ENCODE data around the gene TMEM250. TPM values are rescaled to one million over a fixed set of nuclear protein-coding genes. Genes with fewer than 3 reads are reported as not detected.
A peak's percentile ranks its signal among the peaks of the same experiment; 100 is the strongest.

TMEM250 gene
- polyA plus RNA-seq, 1 of the 3 experiments (the other 2 are of a cell fraction), result 25.9 TPM

DNA sequence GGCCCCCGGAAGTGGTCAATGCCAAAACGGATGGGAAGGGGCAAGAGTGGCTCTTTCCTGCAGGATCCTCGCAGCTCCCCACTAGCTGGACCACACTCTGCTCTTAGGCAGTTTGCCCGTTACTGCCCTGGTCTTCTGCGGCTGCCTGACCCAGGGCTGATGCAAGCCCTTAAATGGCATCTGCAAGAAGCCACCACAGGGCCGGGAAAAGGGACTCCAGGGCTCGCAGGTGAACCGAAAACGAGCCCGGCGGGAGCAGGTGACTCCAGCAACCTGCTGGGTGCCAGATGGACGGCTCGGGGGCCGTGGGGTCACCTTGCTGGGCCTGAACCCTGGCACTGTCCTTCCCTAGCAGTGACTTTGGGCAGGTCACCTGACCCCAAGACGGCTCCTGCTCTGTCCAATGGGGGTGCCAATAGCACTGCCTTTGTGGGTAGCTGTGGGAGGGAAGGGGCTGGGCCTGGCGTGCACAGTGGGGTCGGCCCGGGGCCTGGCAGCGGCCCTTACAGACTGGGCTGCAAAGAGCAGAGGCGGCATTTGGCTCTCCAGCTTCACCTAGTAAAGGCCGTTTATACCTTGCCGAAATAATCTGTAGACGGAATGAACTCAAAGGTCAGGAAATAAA lies 1.3 kb downstream of the TMEM250 start:
- H3K27me3 ChIP-seq (ENCODE audit: insufficient read depth), result no peaks in the 10 kb centered on the region
- WGBS (ENCODE audit: low lambda C conversion rate), result 58% methylated on average over 22 of the region's 23 CpGs
- peak overlapping the region; percentile 92 for H3K4me2 ChIP-seq
- ChIA-PET POLR2A (interaction anchor here (1.1 kb wide), 1 partner anchor 124 kb away, joined by 5 read pairs; no protein-coding TSS in a partner anchor), CTCF (interaction anchor here (0.6 to 2.6 kb wide), 10 partner anchors 8 to 157 kb away, joined by 3 to 18 read pairs (median 5); partner anchors contain the start of genes NACC2 and UBAC1)
- no peak overlapping the region for H2AFZ ChIP-seq (ENCODE audit: low read depth)
- peaks cover 0 to 23% of the 10 kb centered on the region in 2 experiments for H3K36me3 ChIP-seq (replicated peaks in 1 of 2; ENCODE audit: control insufficient read depth in 1 of 2, insufficient read depth in 2 of 2, low read length in 1 of 2)
- TF ChIP-seq FOXJ3 (CRISPR knock-in tag; IDR thresholded peaks at IDR 0.05), result no peak
- TF ChIP-seq, protein P1, sequence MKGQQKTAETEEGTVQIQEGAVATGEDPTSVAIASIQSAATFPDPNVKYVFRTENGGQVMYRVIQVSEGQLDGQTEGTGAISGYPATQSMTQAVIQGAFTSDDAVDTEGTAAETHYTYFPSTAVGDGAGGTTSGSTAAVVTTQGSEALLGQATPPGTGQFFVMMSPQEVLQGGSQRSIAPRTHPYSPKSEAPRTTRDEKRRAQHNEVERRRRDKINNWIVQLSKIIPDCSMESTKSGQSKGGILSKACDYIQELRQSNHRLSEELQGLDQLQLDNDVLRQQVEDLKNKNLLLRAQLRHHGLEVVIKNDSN (IDR thresholded peaks at IDR 0.05; ENCODE audit: borderline replicate concordance, low read depth), result peak; percentile 59; the same call in 1 of the 2 replicates
- TF ChIP-seq TCF12 (IDR thresholded peaks at IDR 0.05), result no peak
- no peaks in the 10 kb centered on the region for H3K9me3 ChIP-seq
- DNase-seq, result peak; percentile 59
- no peaks in the 10 kb centered on the region for H4K20me1 ChIP-seq (ENCODE audit: insufficient read depth)
- peak overlapping the region; percentile 53 to 92 for H3K27ac ChIP-seq (ENCODE audit: low read depth in 2 of 2, low read length in 1 of 2)
- peaks cover 9% of the 10 kb centered on the region for H3F3A ChIP-seq (replicated peaks; ENCODE audit: insufficient read depth)
- peak overlapping the region; percentile 85 for H3K9ac ChIP-seq
- H3K79me2 ChIP-seq (ENCODE audit: insufficient read depth), result peaks cover 42% of the 10 kb centered on the region
- H3K9me2 ChIP-seq, result no peaks in the 10 kb centered on the region
- H3K4me1 ChIP-seq (ENCODE audit: control insufficient read depth in 1 of 2, insufficient read depth in 2 of 2, low read depth in 1 of 2, low read length in 1 of 2), result peaks cover 3 to 15% of the 10 kb centered on the region in 2 experiments; a peak in 1 of 4 replicates
- peak overlapping the region; percentile 82 to 83 for H3K4me3 ChIP-seq (ENCODE audit: low read depth in 2 of 2, low read length in 1 of 2)

DNA sequence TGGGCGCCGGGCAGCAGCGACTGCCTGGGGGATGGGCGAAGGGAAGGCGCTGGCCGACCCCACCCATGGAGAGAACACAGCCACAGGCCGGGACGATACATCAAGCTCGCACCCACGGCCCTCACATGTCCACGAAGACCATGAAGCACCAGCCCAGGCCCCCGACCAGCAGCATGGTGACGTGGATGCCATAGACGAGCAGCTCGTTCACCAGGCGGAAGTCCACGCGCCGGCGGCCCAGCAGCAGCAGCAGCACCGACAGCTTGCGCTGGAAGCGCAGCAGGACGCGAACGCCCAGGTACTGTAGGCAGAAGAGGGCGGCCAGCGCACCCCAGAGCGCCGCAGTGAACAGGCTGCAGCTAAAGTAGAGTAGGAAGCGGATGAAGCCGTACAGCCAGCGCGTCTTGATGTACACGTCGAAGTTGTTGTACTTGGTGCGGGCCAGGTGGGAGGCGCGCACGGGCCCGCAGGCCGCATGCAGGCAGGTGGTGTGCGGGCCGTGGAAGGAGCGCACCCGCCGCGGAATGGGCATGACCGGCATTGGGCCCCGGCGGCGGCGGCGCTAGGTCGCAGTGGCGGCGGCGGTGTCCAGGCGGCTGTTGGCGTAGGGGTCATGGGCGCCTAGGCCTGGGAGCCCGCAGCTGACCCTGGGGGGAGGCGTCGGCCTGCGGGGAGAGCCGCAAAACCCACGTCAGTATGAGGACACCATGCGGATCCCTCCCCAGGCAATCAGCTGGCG lies 2.1 kb downstream of the TMEM250 start:
- Histone ChIP-seq H3K4me3 (ENCODE audit: low read depth in 2 of 2, low read length in 1 of 2) (no peak overlapping the region), H2AFZ (ENCODE audit: low read depth) (no peak overlapping the region), H3K9ac (no peak overlapping the region), H3K79me2 (ENCODE audit: insufficient read depth) (peaks cover 42% of the 10 kb centered on the region), H3K4me1 (ENCODE audit: control insufficient read depth in 1 of 2, insufficient read depth in 2 of 2, low read depth in 1 of 2, low read length in 1 of 2) (peaks cover 3 to 15% of the 10 kb centered on the region in 2 experiments; a peak in 1 of 4 replicates), H3K4me2 (peak overlapping the region; percentile 92; the same call in 1 of the 2 replicates), H3K9me2 (no peaks in the 10 kb centered on the region), H3K27ac (ENCODE audit: low read depth in 2 of 2, low read length in 1 of 2) (no peak overlapping the region; a peak in 1 of 4 replicates), H4K20me1 (ENCODE audit: insufficient read depth) (no peaks in the 10 kb centered on the region), H3K9me3 (no peaks in the 10 kb centered on the region), H3F3A (replicated peaks; ENCODE audit: insufficient read depth) (peaks cover 7% of the 10 kb centered on the region), H3K36me3 (replicated peaks in 1 of 2; ENCODE audit: control insufficient read depth in 1 of 2, insufficient read depth in 2 of 2, low read length in 1 of 2) (peaks cover 0 to 23% of the 10 kb centered on the region in 2 experiments), H3K27me3 (ENCODE audit: insufficient read depth) (no peaks in the 10 kb centered on the region)
- no peak for DNase-seq
- POLR2A ChIA-PET, result interaction anchor here (0.6 kb wide), 1 partner anchor 149 kb away, joined by 3 read pairs; no protein-coding TSS in a partner anchor
- WGBS (ENCODE audit: low lambda C conversion rate), result 97% methylated on average over 69 of the region's 69 CpGs
- CTCF ChIA-PET, result interaction anchor here (1.1 to 2.3 kb wide), 3 partner anchors 14 to 149 kb away, joined by 3 to 12 read pairs (median 6); no protein-coding TSS in a partner anchor
- TF ChIP-seq EZH2phosphoT487 (IDR thresholded peaks at IDR 0.05; ENCODE audit: borderline replicate concordance, low read depth) (no peak), POLR2AphosphoS5 (IDR thresholded peaks at IDR 0.05; ENCODE audit: low read depth, low read length) (no peak), TCF12 (IDR thresholded peaks at IDR 0.05) (no peak), NRF1 (IDR thresholded peaks at IDR 0.05; ENCODE audit: low read depth, low read length) (no peak), YY1 (IDR thresholded peaks at IDR 0.05; ENCODE audit: low read depth) (no peak), RFX5 (IDR thresholded peaks at IDR 0.05; ENCODE audit: low read length) (no peak), CHD2 (IDR thresholded peaks at IDR 0.05; ENCODE audit: low read length, partially characterized antibody) (no peak), TAF1 (IDR thresholded peaks at IDR 0.05; ENCODE audit: borderline replicate concordance, low read depth, low read length) (no peak), TEAD4 (IDR thresholded peaks at IDR 0.05; ENCODE audit: borderline replicate concordance, insufficient read depth) (no peak), FOSL2 (IDR thresholded peaks at IDR 0.05; ENCODE audit: borderline replicate concordance, low read depth) (no peak), JUND (IDR thresholded peaks at IDR 0.05) (no peak), GABPA (IDR thresholded peaks at IDR 0.05; ENCODE audit: low read depth) (no peak)
- TF ChIP-seq, protein P2, sequence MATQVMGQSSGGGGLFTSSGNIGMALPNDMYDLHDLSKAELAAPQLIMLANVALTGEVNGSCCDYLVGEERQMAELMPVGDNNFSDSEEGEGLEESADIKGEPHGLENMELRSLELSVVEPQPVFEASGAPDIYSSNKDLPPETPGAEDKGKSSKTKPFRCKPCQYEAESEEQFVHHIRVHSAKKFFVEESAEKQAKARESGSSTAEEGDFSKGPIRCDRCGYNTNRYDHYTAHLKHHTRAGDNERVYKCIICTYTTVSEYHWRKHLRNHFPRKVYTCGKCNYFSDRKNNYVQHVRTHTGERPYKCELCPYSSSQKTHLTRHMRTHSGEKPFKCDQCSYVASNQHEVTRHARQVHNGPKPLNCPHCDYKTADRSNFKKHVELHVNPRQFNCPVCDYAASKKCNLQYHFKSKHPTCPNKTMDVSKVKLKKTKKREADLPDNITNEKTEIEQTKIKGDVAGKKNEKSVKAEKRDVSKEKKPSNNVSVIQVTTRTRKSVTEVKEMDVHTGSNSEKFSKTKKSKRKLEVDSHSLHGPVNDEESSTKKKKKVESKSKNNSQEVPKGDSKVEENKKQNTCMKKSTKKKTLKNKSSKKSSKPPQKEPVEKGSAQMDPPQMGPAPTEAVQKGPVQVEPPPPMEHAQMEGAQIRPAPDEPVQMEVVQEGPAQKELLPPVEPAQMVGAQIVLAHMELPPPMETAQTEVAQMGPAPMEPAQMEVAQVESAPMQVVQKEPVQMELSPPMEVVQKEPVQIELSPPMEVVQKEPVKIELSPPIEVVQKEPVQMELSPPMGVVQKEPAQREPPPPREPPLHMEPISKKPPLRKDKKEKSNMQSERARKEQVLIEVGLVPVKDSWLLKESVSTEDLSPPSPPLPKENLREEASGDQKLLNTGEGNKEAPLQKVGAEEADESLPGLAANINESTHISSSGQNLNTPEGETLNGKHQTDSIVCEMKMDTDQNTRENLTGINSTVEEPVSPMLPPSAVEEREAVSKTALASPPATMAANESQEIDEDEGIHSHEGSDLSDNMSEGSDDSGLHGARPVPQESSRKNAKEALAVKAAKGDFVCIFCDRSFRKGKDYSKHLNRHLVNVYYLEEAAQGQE (IDR thresholded peaks at IDR 0.05; ENCODE audit: low read depth, low read length), result no peak
- TF ChIP-seq, protein P3, sequence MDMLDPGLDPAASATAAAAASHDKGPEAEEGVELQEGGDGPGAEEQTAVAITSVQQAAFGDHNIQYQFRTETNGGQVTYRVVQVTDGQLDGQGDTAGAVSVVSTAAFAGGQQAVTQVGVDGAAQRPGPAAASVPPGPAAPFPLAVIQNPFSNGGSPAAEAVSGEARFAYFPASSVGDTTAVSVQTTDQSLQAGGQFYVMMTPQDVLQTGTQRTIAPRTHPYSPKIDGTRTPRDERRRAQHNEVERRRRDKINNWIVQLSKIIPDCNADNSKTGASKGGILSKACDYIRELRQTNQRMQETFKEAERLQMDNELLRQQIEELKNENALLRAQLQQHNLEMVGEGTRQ (IDR thresholded peaks at IDR 0.05; ENCODE audit: borderline replicate concordance, low read depth, low read length), result no peak
- TF ChIP-seq, protein P4, sequence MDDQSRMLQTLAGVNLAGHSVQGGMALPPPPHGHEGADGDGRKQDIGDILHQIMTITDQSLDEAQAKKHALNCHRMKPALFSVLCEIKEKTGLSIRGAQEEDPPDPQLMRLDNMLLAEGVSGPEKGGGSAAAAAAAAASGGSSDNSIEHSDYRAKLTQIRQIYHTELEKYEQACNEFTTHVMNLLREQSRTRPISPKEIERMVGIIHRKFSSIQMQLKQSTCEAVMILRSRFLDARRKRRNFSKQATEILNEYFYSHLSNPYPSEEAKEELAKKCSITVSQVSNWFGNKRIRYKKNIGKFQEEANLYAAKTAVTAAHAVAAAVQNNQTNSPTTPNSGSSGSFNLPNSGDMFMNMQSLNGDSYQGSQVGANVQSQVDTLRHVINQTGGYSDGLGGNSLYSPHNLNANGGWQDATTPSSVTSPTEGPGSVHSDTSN (IDR thresholded peaks at IDR 0.05), result no peak
- TF ChIP-seq, protein P1 (IDR thresholded peaks at IDR 0.05; ENCODE audit: borderline replicate concordance, low read depth), result no peak

Data from SK-N-SH (cell line).